Panc1 (cell line): ENCODE data around the gene SLC6A6. TPM values are rescaled to one million over a fixed set of nuclear protein-coding genes. Genes with fewer than 3 reads are reported as not detected.
A peak's percentile ranks its signal among the peaks of the same experiment; 100 is the strongest.

ENCODE experiments used
- ATAC-seq: fragments of 200-7000 bp; cut with Tn5 transposase; 2 replicates; pipeline ENCODE4 v1.9.1; 2020; ENCODE audit warnings: mild to moderate bottlenecking, moderate library complexity
- BruUV-seq: library from RNA; stranded (reverse); fragments of 400-500 nt; replicated peaks from 2 replicates; lab custom pipeline; 2021; lab: Mats Ljungman, UMichigan
- CTCF ChIA-PET: fragments of 300-600 bp; sonication (Branson Sonifier 250); formaldehyde crosslinking; loops from one replicate; lab custom pipeline; 2022; ENCODE audit warnings: antibody characterized with exemption; lab: Charles Lee
- POLR2A ChIA-PET: fragments of 300-600 bp; sonication (Branson Sonifier 250); formaldehyde crosslinking; loops from one replicate; lab custom pipeline; 2022; ENCODE audit warnings: antibody characterized with exemption; lab: Charles Lee
- DNase-seq: peaks from one replicate; pipeline ENCODE4 v3.0.0-alpha.2; 2010; ENCODE audit warnings: low read depth, low spot score
- H3K27ac ChIP-seq: 2 replicates; pipeline ENCODE4 v1.5.1; 2011; ENCODE audit warnings: mild to moderate bottlenecking, low read length, inconsistent platforms
- H3K27me3 ChIP-seq: fragments of 200-500 bp; sonication (Bioruptor generic); 2 replicates; pipeline ENCODE4 v1.6.0; 2014; ENCODE audit warnings: low read length, inconsistent platforms; ENCODE audit not compliant: control insufficient read depth, insufficient read depth
- H3K36me3 ChIP-seq: fragments of 200-500 bp; sonication (Bioruptor generic); 2 replicates; pipeline ENCODE4 v1.5.1; 2014; ENCODE audit warnings: inconsistent platforms, mild to moderate bottlenecking, low read length, moderate library complexity; ENCODE audit not compliant: control insufficient read depth, insufficient read depth
- H3K4me1 ChIP-seq: 2 replicates; pipeline ENCODE4 v1.5.1; 2011; ENCODE audit warnings: inconsistent platforms, mild to moderate bottlenecking, low read length, moderate library complexity; ENCODE audit not compliant: control insufficient read depth, insufficient read depth
- H3K4me3 ChIP-seq, 2 experiments: 2 replicates each; pipeline ENCODE4 v1.5.1; 2011 to 2012; ENCODE audit warnings: low read depth in 2 of 2, low read length in 2 of 2, mild to moderate bottlenecking in 2 of 2, inconsistent platforms in 1 of 2, moderate library complexity in 1 of 2
- H3K9me3 ChIP-seq: fragments of 200-500 bp; sonication (Bioruptor generic); 2 replicates; pipeline ENCODE4 v1.5.1; 2014; ENCODE audit warnings: low read depth, mild to moderate bottlenecking, inconsistent platforms, low read length, moderate library complexity; ENCODE audit not compliant: control insufficient read depth, insufficient read depth
- CTCF ChIP-seq: fragments of 450-650 bp; IDR thresholded peaks from 2 replicates; pipeline ENCODE4 v1.5.1; 2017; ENCODE audit warnings: mild to moderate bottlenecking
- POLR2AphosphoS5 ChIP-seq: IDR thresholded peaks from 2 replicates; pipeline ENCODE4 v1.6.1; 2012; ENCODE audit warnings: mild to moderate bottlenecking, low read depth, low read length, moderate library complexity
- REST ChIP-seq, 2 experiments: IDR thresholded peaks; 2 replicates each; pipeline ENCODE4 v1.6.1; 2011 to 2012; ENCODE audit warnings: low read depth in 2 of 2, control low read depth in 1 of 2, low read length in 1 of 2, mild to moderate bottlenecking in 1 of 2, moderate library complexity in 1 of 2; ENCODE audit not compliant: insufficient read depth in 1 of 2
- SIN3A ChIP-seq: IDR thresholded peaks from 2 replicates; pipeline ENCODE4 v1.6.1; 2012; ENCODE audit warnings: low read depth, mild to moderate bottlenecking, low read length, moderate library complexity, borderline replicate concordance; ENCODE audit not compliant: insufficient read depth
- TCF7L2 ChIP-seq: IDR thresholded peaks from 2 replicates; pipeline ENCODE4 v1.6.1; 2011; ENCODE audit warnings: mild to moderate bottlenecking, low read depth, low read length, inconsistent platforms
- in situ Hi-C: cut with HindIII; loops from 2 replicates; pipeline ENCODE4 v1.10.0; 2016; ENCODE audit warnings: low sequenced_read_pairs, low pct_unique_long_range_greater_than_20kb
- intact Hi-C: fragments of 100-400 bp; cut with micrococcal nuclease; formaldehyde crosslinking; loops from one replicate; pipeline ENCODE4 v1.10.0; 2022; ENCODE audit not compliant: unreplicated experiment
- total RNA-seq: library from RNA; stranded (reverse); gene quantifications from one replicate; pipeline ENCODE4 v1.2.1, GENCODE V29; 2021; ENCODE audit not compliant: unreplicated experiment

SLC6A6 gene
- total RNA-seq, 1 experiment from 2014 or later, result 61.0 TPM

- ChIA-PET CTCF (no interaction called here), POLR2A (interaction anchor here (0.6 to 0.7 kb wide), 2 partner anchors 81 to 1116 kb away, joined by 4 to 5 read pairs; no protein-coding TSS in a partner anchor)
- BruUV-seq, result no TSS peak
- no peak overlapping the region for H3K4me3 ChIP-seq
- H3K4me1 ChIP-seq, result peaks cover 80% of the 10 kb centered on the region
- in situ Hi-C loops, result no loop called here
- H3K9me3 ChIP-seq, result no peaks in the 10 kb centered on the region
- intact Hi-C loops, result no loop called here
- DNase-seq, result no peak
- no peaks in the 10 kb centered on the region for H3K27me3 ChIP-seq
- peak overlapping the region; percentile 87 for H3K27ac ChIP-seq
- no peak for TF ChIP-seq SIN3A
- no peak for TF ChIP-seq REST (IDR thresholded peaks at IDR 0.05; ENCODE audit: insufficient read depth in 1 of 2, low read depth in 2 of 2, low read length in 1 of 2)
- no peak for TF ChIP-seq POLR2AphosphoS5
- ATAC-seq, result no peak
- no peaks in the 10 kb centered on the region for H3K36me3 ChIP-seq
These were observed 30.7 kb downstream of the SLC6A6 start for GRCh38 chr3:14433106-14433505.

- ATAC-seq, result no peak
- BruUV-seq, result no TSS peak
These were observed 31.7 kb downstream of the SLC6A6 start for GRCh38 chr3:14434126-14434497.

More at GRCh38 chr3:14434126-14434497, 31.7 kb downstream of the SLC6A6 start:
- ChIA-PET POLR2A (no interaction called here), CTCF (interaction anchor here (0.6 kb wide), 1 partner anchor 185 kb away, joined by 8 read pairs; no protein-coding TSS in a partner anchor)
- intact Hi-C loops, result no loop called here
- no peak for DNase-seq
- H3K27ac ChIP-seq, result peak overlapping the region; percentile 87
- TF ChIP-seq REST (IDR thresholded peaks at IDR 0.05; ENCODE audit: insufficient read depth in 1 of 2, low read depth in 2 of 2, low read length in 1 of 2) (no peak), SIN3A (no peak), TCF7L2 (no peak), POLR2AphosphoS5 (no peak), CTCF (no peak)
- in situ Hi-C loops, result no loop called here
- H3K36me3 ChIP-seq, result no peaks in the 10 kb centered on the region
- H3K9me3 ChIP-seq, result no peaks in the 10 kb centered on the region
- peaks cover 81% of the 10 kb centered on the region for H3K4me1 ChIP-seq
- no peak overlapping the region for H3K4me3 ChIP-seq
- H3K27me3 ChIP-seq, result no peaks in the 10 kb centered on the region
